ENCODE measurements around the gene PLSCR3.

PLSCR3 gene

GRCh38 chr17:7403977-7404736, 9.8 kb upstream of the PLSCR3 start, which contains the start of gene TMEM256:
Gene TMEM256 (minus strand): TSS chr17:7404097. CDS start chr17:7404084, 13 bp downstream.
- POLR2A ChIA-PET: interaction anchor here (0.6 to 1.5 kb wide), 4 partner anchors 81 to 91 kb away, joined by 3 to 7 read pairs (median 6); partner anchors contain the start of gene POLR2A
- DNase-seq: peak; percentile 98 to 99 (median 99)

GRCh38 chr17:7403727-7403976, 9.3 kb upstream of the PLSCR3 start:
- Histone ChIP-seq H3K36me3 (ENCODE audit: control insufficient read depth in 4 of 4, insufficient read depth in 4 of 4, low read length in 3 of 4) (peaks cover 0 to 4% (median 0%) of the 10 kb centered on the region in 4 experiments), H3K9me3 (ENCODE audit: control extremely low read depth in 1 of 5, control insufficient read depth in 4 of 5, insufficient read depth in 2 of 5, low read depth in 1 of 5, low read length in 4 of 5) (no peaks in the 10 kb centered on the region), H3K27me3 (replicated peaks in 2 of 5; ENCODE audit: control insufficient read depth in 4 of 5, insufficient read depth in 5 of 5, low read length in 4 of 5) (peaks cover 0 to 5% (median 4%) of the 10 kb centered on the region in 5 experiments), H3K4me1 (ENCODE audit: control extremely low read depth in 1 of 4, control insufficient read depth in 4 of 4, insufficient read depth in 4 of 4, low read length in 3 of 4) (peaks cover 0 to 32% (median 25%) of the 10 kb centered on the region in 4 experiments), H3K4me3 (ENCODE audit: control insufficient read depth in 1 of 7, extremely low read depth in 1 of 7, insufficient read depth in 4 of 7, low read depth in 2 of 7, low read length in 6 of 7) (peak overlapping the region; percentile 68 to 93 (median 85)), H3K27ac (ENCODE audit: insufficient read depth in 1 of 2, low read depth in 1 of 2, low read length in 2 of 2, poor library complexity in 1 of 2, severe bottlenecking in 2 of 2) (peak overlapping the region in 1 of 2 experiments; percentile 60)
- 1% methylated on average over 13 of the region's 13 CpGs for WGBS (ENCODE audit: insufficient coverage)
- CTCF ChIA-PET: interaction anchor here (1.4 to 2.2 kb wide), 3 partner anchors 10 to 33 kb away, joined by 4 to 7 read pairs (median 5); partner anchors contain the start of gene PLSCR3
- peak in 1 of 3 donors; percentile 80 for DNase-seq
- POLR2A ChIA-PET: interaction anchor here (0.6 to 1.5 kb wide), 4 partner anchors 81 to 92 kb away, joined by 3 to 7 read pairs (median 6); partner anchors contain the start of gene POLR2A

More at GRCh38 chr17:7403977-7404736, 9.8 kb upstream of the PLSCR3 start, which contains the start of gene TMEM256:
- Histone ChIP-seq H3K4me3 (ENCODE audit: control insufficient read depth in 1 of 7, extremely low read depth in 1 of 7, insufficient read depth in 4 of 7, low read depth in 2 of 7, low read length in 6 of 7) (peak within 1 kb of the TSS; percentile 68 to 93 (median 85)), H3K9me3 (ENCODE audit: control extremely low read depth in 1 of 5, control insufficient read depth in 4 of 5, insufficient read depth in 2 of 5, low read depth in 1 of 5, low read length in 4 of 5) (no peaks in the 10 kb centered on the region), H3K36me3 (ENCODE audit: control insufficient read depth in 4 of 4, insufficient read depth in 4 of 4, low read length in 3 of 4) (peaks cover 0 to 4% (median 0%) of the 10 kb centered on the region in 4 experiments), H3K27ac (ENCODE audit: insufficient read depth in 1 of 2, low read depth in 1 of 2, low read length in 2 of 2, poor library complexity in 1 of 2, severe bottlenecking in 2 of 2) (peak within 1 kb of the TSS in 1 of 2 experiments; percentile 70), H3K27me3 (replicated peaks in 2 of 5; ENCODE audit: control insufficient read depth in 4 of 5, insufficient read depth in 5 of 5, low read length in 4 of 5) (peaks cover 0 to 5% (median 4%) of the 10 kb centered on the region in 5 experiments), H3K4me1 (ENCODE audit: control extremely low read depth in 1 of 4, control insufficient read depth in 4 of 4, insufficient read depth in 4 of 4, low read length in 3 of 4) (peaks cover 0 to 36% (median 25%) of the 10 kb centered on the region in 4 experiments)
- 0% methylated on average over 33 of the region's 49 CpGs for WGBS (ENCODE audit: insufficient coverage)
- CTCF ChIA-PET: interaction anchor here (1.4 to 2.2 kb wide), 3 partner anchors 10 to 32 kb away, joined by 4 to 7 read pairs (median 5); partner anchors contain the start of gene PLSCR3

GRCh38 chr17:7403043-7403726, 8.9 kb upstream of the PLSCR3 start:
- DNase-seq: peak in 2 of 3 donors; percentile 47 to 49
- Histone ChIP-seq H3K4me1 (ENCODE audit: control extremely low read depth in 1 of 4, control insufficient read depth in 4 of 4, insufficient read depth in 4 of 4, low read length in 3 of 4) (peaks cover 0 to 28% (median 24%) of the 10 kb centered on the region in 4 experiments), H3K4me3 (ENCODE audit: control insufficient read depth in 1 of 7, extremely low read depth in 1 of 7, insufficient read depth in 4 of 7, low read depth in 2 of 7, low read length in 6 of 7) (peak overlapping the region; percentile 68 to 93 (median 85)), H3K27me3 (replicated peaks in 2 of 5; ENCODE audit: control insufficient read depth in 4 of 5, insufficient read depth in 5 of 5, low read length in 4 of 5) (peaks cover 0 to 5% (median 4%) of the 10 kb centered on the region in 5 experiments), H3K36me3 (ENCODE audit: control insufficient read depth in 4 of 4, insufficient read depth in 4 of 4, low read length in 3 of 4) (peaks cover 0 to 4% (median 0%) of the 10 kb centered on the region in 4 experiments), H3K27ac (ENCODE audit: insufficient read depth in 1 of 2, low read depth in 1 of 2, low read length in 2 of 2, poor library complexity in 1 of 2, severe bottlenecking in 2 of 2) (peak overlapping the region in 1 of 2 experiments; percentile 60), H3K9me3 (ENCODE audit: control extremely low read depth in 1 of 5, control insufficient read depth in 4 of 5, insufficient read depth in 2 of 5, low read depth in 1 of 5, low read length in 4 of 5) (no peaks in the 10 kb centered on the region)
- CTCF ChIA-PET: interaction anchor here (0.6 to 2.2 kb wide), 8 partner anchors 9 to 158 kb away, joined by 3 to 7 read pairs (median 4); partner anchors contain the start of gene PLSCR3
- POLR2A ChIA-PET: interaction anchor here (0.6 to 1.5 kb wide), 4 partner anchors 18 to 90 kb away, joined by 3 to 7 read pairs (median 6); partner anchors contain the start of gene POLR2A
- 27% methylated on average over 10 of the region's 16 CpGs for WGBS (ENCODE audit: insufficient coverage)

- DNase-seq: no peak
- Histone ChIP-seq H3K4me1 (ENCODE audit: control extremely low read depth in 1 of 4, control insufficient read depth in 4 of 4, insufficient read depth in 4 of 4, low read length in 3 of 4) (peaks cover 0 to 24% (median 23%) of the 10 kb centered on the region in 4 experiments), H3K27me3 (replicated peaks in 2 of 5; ENCODE audit: control insufficient read depth in 4 of 5, insufficient read depth in 5 of 5, low read length in 4 of 5) (no peaks in the 10 kb centered on the region), H3K4me3 (ENCODE audit: control insufficient read depth in 1 of 7, extremely low read depth in 1 of 7, insufficient read depth in 4 of 7, low read depth in 2 of 7, low read length in 6 of 7) (no peak overlapping the region), H3K27ac (ENCODE audit: insufficient read depth in 1 of 2, low read depth in 1 of 2, low read length in 2 of 2, poor library complexity in 1 of 2, severe bottlenecking in 2 of 2) (no peak overlapping the region), H3K9me3 (ENCODE audit: control extremely low read depth in 1 of 5, control insufficient read depth in 4 of 5, insufficient read depth in 2 of 5, low read depth in 1 of 5, low read length in 4 of 5) (no peaks in the 10 kb centered on the region), H3K36me3 (ENCODE audit: control insufficient read depth in 4 of 4, insufficient read depth in 4 of 4, low read length in 3 of 4) (peaks cover 0 to 4% (median 0%) of the 10 kb centered on the region in 4 experiments)
- ChIA-PET CTCF (interaction anchor here (0.8 to 1.2 kb wide), 3 partner anchors 8 to 44 kb away, joined by 3 read pairs; partner anchors contain the start of gene TMEM95), POLR2A (no interaction called here)
- WGBS (ENCODE audit: insufficient coverage): 100% methylated on average over 1 of the region's 2 CpGs
Observed at GRCh38 chr17:7398612-7399011, 4.3 kb upstream of the PLSCR3 start.

GRCh38 chr17:7396147-7396546, 1.8 kb upstream of the PLSCR3 start:
- ChIA-PET CTCF (interaction anchor here (0.8 kb wide), 2 partner anchors 11 to 40 kb away, joined by 3 read pairs; partner anchors contain the start of gene NLGN2), POLR2A (no interaction called here)
- H3K9me3 ChIP-seq (ENCODE audit: control extremely low read depth in 1 of 5, control insufficient read depth in 4 of 5, insufficient read depth in 2 of 5, low read depth in 1 of 5, low read length in 4 of 5): no peaks in the 10 kb centered on the region
- peaks cover 0 to 3% (median 2%) of the 10 kb centered on the region in 4 experiments for H3K36me3 ChIP-seq (ENCODE audit: control insufficient read depth in 4 of 4, insufficient read depth in 4 of 4, low read length in 3 of 4)
- H3K27ac ChIP-seq (ENCODE audit: insufficient read depth in 1 of 2, low read depth in 1 of 2, low read length in 2 of 2, poor library complexity in 1 of 2, severe bottlenecking in 2 of 2): no peak overlapping the region
- no peak for DNase-seq
- H3K4me3 ChIP-seq (ENCODE audit: control insufficient read depth in 1 of 7, extremely low read depth in 1 of 7, insufficient read depth in 4 of 7, low read depth in 2 of 7, low read length in 6 of 7): no peak overlapping the region
- peaks cover 0 to 19% (median 15%) of the 10 kb centered on the region in 4 experiments for H3K4me1 ChIP-seq (ENCODE audit: control extremely low read depth in 1 of 4, control insufficient read depth in 4 of 4, insufficient read depth in 4 of 4, low read length in 3 of 4)
- no peaks in the 10 kb centered on the region for H3K27me3 ChIP-seq (replicated peaks in 2 of 5; ENCODE audit: control insufficient read depth in 4 of 5, insufficient read depth in 5 of 5, low read length in 4 of 5)
- WGBS (ENCODE audit: insufficient coverage): 93% methylated on average over 4 of the region's 4 CpGs

- 5% methylated on average over 36 of the region's 48 CpGs for WGBS (ENCODE audit: insufficient coverage)
- DNase-seq: peak; percentile 23 to 70 (median 67)
- Histone ChIP-seq H3K4me1 (ENCODE audit: control extremely low read depth in 1 of 4, control insufficient read depth in 4 of 4, insufficient read depth in 4 of 4, low read length in 3 of 4) (peaks cover 0 to 19% (median 15%) of the 10 kb centered on the region in 4 experiments), H3K27ac (ENCODE audit: insufficient read depth in 1 of 2, low read depth in 1 of 2, low read length in 2 of 2, poor library complexity in 1 of 2, severe bottlenecking in 2 of 2) (peak overlapping the region in 1 of 2 experiments; percentile 73), H3K9me3 (ENCODE audit: control extremely low read depth in 1 of 5, control insufficient read depth in 4 of 5, insufficient read depth in 2 of 5, low read depth in 1 of 5, low read length in 4 of 5) (no peaks in the 10 kb centered on the region), H3K27me3 (replicated peaks in 2 of 5; ENCODE audit: control insufficient read depth in 4 of 5, insufficient read depth in 5 of 5, low read length in 4 of 5) (no peaks in the 10 kb centered on the region), H3K36me3 (ENCODE audit: control insufficient read depth in 4 of 4, insufficient read depth in 4 of 4, low read length in 3 of 4) (peaks cover 0 to 16% (median 5%) of the 10 kb centered on the region in 4 experiments), H3K4me3 (ENCODE audit: control insufficient read depth in 1 of 7, extremely low read depth in 1 of 7, insufficient read depth in 4 of 7, low read depth in 2 of 7, low read length in 6 of 7) (peak overlapping the region; percentile 58 to 87 (median 72))
- CTCF ChIA-PET: interaction anchor here (0.7 to 1.9 kb wide), 6 partner anchors 9 to 43 kb away, joined by 3 to 8 read pairs (median 4); partner anchors contain the start of genes TMEM256, TMEM95 and TNK1
- POLR2A ChIA-PET: interaction anchor here (0.6 to 1.2 kb wide), 2 partner anchors 17 to 91 kb away, joined by 4 read pairs; partner anchors contain the start of gene POLR2A
Observed at GRCh38 chr17:7393613-7394451, 493 bp downstream of the PLSCR3 start.
